ENCODE data around the gene AIMP1. TPM values are rescaled to one million over a fixed set of nuclear protein-coding genes. Genes with fewer than 3 reads are reported as not detected.

AIMP1 gene
- total and polyA plus RNA-seq, 2 of the 13 experiments (the other 11 are each of a cell fraction or from before 2014, with no cell fraction given): 28.6 to 82.9 TPM

DNA sequence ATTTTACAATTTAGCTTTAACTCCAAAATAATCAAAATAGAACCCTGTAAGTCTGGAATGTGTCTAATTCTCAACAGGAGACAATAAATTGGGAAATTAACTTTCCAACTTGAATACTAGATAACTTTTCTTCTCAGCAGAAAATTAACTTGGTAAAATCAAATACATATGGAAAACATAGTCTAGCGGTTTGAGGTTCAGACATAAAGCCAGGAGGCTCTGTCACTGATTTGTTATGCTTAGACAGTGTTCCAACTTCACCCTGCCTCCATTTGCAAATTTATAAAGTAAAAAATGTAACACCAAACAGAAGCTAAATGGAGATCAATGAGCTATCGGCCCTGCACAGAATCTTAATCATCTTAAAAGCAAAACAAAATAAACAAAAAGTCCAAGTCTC, 46.6 kb upstream of the AIMP1 start:
- ChIA-PET POLR2A (no interaction called here), CTCF (ENCODE audit: low intra/inter-chr PET ratio, low total read pairs) (no interaction called here)
- Histone ChIP-seq H4K20me1 (ENCODE audit: insufficient read depth, low read length) (no peaks in the 10 kb centered on the region), H3K27ac (ENCODE audit: extremely low read length, insufficient read depth, low read length) (peak overlapping the region; percentile 3), H3K79me2 (ENCODE audit: insufficient read depth, low read length) (peaks cover 68% of the 10 kb centered on the region), H3K9me3 (ENCODE audit: low read length) (no peaks in the 10 kb centered on the region), H3K4me2 (ENCODE audit: low read depth, low read length) (no peak overlapping the region), H3K27me3 (ENCODE audit: control insufficient read depth in 1 of 2, insufficient read depth in 2 of 2, low read length in 2 of 2) (no peaks in the 10 kb centered on the region), H2AFZ (ENCODE audit: low read length) (no peak overlapping the region), H3K4me1 (ENCODE audit: insufficient read depth, low read length) (peaks cover 59% of the 10 kb centered on the region), H3K36me3 (replicated peaks in 1 of 2; ENCODE audit: control insufficient read depth in 1 of 2, insufficient read depth in 2 of 2, low read length in 2 of 2) (peaks cover 0 to 8% of the 10 kb centered on the region in 2 experiments; a peak in 2 of 5 replicates), H3K4me3 (replicated peaks in 1 of 3; ENCODE audit: insufficient read depth in 1 of 3, low read depth in 2 of 3, low read length in 3 of 3) (no peak overlapping the region), H3K9ac (ENCODE audit: insufficient read depth, low read depth, low read length) (no peak overlapping the region)
- intact Hi-C loops (cut with micrococcal nuclease; ENCODE audit: unreplicated experiment) (loop anchor here (5.0 to 10.0 kb wide), 4 partner anchors 253 to 763 kb away; no protein-coding TSS in a partner anchor), in situ Hi-C loops (cut with HindIII; ENCODE audit: extremely low pct_ligation_motif_present, low pct_unique_long_range_greater_than_20kb) (loop anchor here (5.0 kb wide), 1 partner anchor 233 kb away; no protein-coding TSS in a partner anchor)
- no TSS peak for BruUV-seq (replicated peaks)
- FAIRE-seq: no peak
- no peak for TF ChIP-seq MYC (CRISPR knock-in tag; IDR thresholded peaks at IDR 0.05; ENCODE audit: borderline replicate concordance)
- TF ChIP-seq GABPA (IDR thresholded peaks at IDR 0.05; ENCODE audit: low read depth, low read length): no peak
- TF ChIP-seq GABPA (CRISPR knock-in tag; IDR thresholded peaks at IDR 0.05; ENCODE audit: low read depth): no peak
- TF ChIP-seq RXRB (CRISPR knock-in tag; IDR thresholded peaks at IDR 0.05; ENCODE audit: borderline replicate concordance): no peak
- no peak for TF ChIP-seq MZF1 (CRISPR knock-in tag; IDR thresholded peaks at IDR 0.05; ENCODE audit: borderline replicate concordance)
- TF ChIP-seq NKX3-1 (CRISPR knock-in tag; IDR thresholded peaks at IDR 0.05): no peak
- TF ChIP-seq FOXO1 (CRISPR knock-in tag; IDR thresholded peaks at IDR 0.05): no peak
- no peak for TF ChIP-seq TBP (CRISPR knock-in tag; IDR thresholded peaks at IDR 0.05)
- TF ChIP-seq ISX (CRISPR knock-in tag; conservative IDR thresholded peaks at IDR 0.05): no peak
- TF ChIP-seq ZFP90 (CRISPR knock-in tag; IDR thresholded peaks at IDR 0.05; ENCODE audit: borderline replicate concordance): no peak
- 94% methylated on average over 2 of the region's 2 CpGs for WGBS (ENCODE audit: low lambda C conversion rate)
- ATAC-seq: no peak
- DNase-seq (ENCODE audit: low spot score): no peak

DNA sequence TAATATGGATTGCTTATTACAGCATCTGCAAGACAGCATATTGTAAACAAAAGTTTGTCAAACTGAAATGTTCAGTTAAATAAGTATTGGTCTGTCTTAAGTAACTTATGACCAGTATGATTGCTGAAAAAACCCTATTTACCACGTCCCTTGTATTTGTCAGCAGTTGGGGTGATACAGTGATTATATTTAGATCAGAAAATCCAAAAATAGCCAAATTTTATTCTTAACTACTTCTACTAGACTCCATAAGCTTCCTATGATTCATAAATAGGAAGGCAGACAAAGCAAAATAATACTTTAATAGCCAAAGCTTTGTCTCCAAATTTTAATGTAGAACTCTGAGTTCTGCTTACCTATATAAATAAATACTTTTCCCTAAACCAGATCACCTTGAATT, 45.6 kb upstream of the AIMP1 start:
- peaks cover 60% of the 10 kb centered on the region for H3K79me2 ChIP-seq (ENCODE audit: insufficient read depth, low read length)
- FAIRE-seq: no peak
- ATAC-seq: no peak
- no peak overlapping the region for H3K27ac ChIP-seq (ENCODE audit: extremely low read length, insufficient read depth, low read length)
- CTCF ChIA-PET (ENCODE audit: low intra/inter-chr PET ratio, low total read pairs): no interaction called here
- no peak overlapping the region for H2AFZ ChIP-seq (ENCODE audit: low read length)
- in situ Hi-C loops (cut with HindIII; ENCODE audit: extremely low pct_ligation_motif_present, low pct_unique_long_range_greater_than_20kb): no loop called here
- TF ChIP-seq ZNF7 (CRISPR knock-in tag; IDR thresholded peaks at IDR 0.05) (no peak), KDM3A (CRISPR knock-in tag; IDR thresholded peaks at IDR 0.05; ENCODE audit: low read depth) (no peak), HOXA9 (CRISPR knock-in tag; IDR thresholded peaks at IDR 0.05; ENCODE audit: borderline replicate concordance) (no peak), DNMT1 (CRISPR knock-in tag; IDR thresholded peaks at IDR 0.05) (no peak)
- TF ChIP-seq, protein P1, sequence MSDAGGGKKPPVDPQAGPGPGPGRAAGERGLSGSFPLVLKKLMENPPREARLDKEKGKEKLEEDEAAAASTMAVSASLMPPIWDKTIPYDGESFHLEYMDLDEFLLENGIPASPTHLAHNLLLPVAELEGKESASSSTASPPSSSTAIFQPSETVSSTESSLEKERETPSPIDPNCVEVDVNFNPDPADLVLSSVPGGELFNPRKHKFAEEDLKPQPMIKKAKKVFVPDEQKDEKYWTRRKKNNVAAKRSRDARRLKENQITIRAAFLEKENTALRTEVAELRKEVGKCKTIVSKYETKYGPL (CRISPR knock-in tag; IDR thresholded peaks at IDR 0.05): no peak
- no peaks in the 10 kb centered on the region for H4K20me1 ChIP-seq (ENCODE audit: insufficient read depth, low read length)
- no peaks in the 10 kb centered on the region for H3K9me3 ChIP-seq (ENCODE audit: low read length)
- H3K4me1 ChIP-seq (ENCODE audit: insufficient read depth, low read length): peaks cover 49% of the 10 kb centered on the region
- no peak for DNase-seq (ENCODE audit: low spot score)
- no peaks in the 10 kb centered on the region for H3K27me3 ChIP-seq (ENCODE audit: control insufficient read depth in 1 of 2, insufficient read depth in 2 of 2, low read length in 2 of 2)
- no peak overlapping the region for H3K9ac ChIP-seq (ENCODE audit: insufficient read depth, low read depth, low read length)
- no TSS peak for BruUV-seq (replicated peaks)
- WGBS (ENCODE audit: low lambda C conversion rate): 100% methylated on average over 1 of the region's 1 CpG
- peaks cover 2 to 14% of the 10 kb centered on the region in 2 experiments; a peak in 3 of 5 replicates for H3K36me3 ChIP-seq (replicated peaks in 1 of 2; ENCODE audit: control insufficient read depth in 1 of 2, insufficient read depth in 2 of 2, low read length in 2 of 2)
- H3K4me2 ChIP-seq (ENCODE audit: low read depth, low read length): no peak overlapping the region
- no peak overlapping the region for H3K4me3 ChIP-seq (replicated peaks in 1 of 3; ENCODE audit: insufficient read depth in 1 of 3, low read depth in 2 of 3, low read length in 3 of 3)
- intact Hi-C loops (cut with micrococcal nuclease; ENCODE audit: unreplicated experiment): loop anchor here (5.0 kb wide), 1 partner anchor 762 kb away; no protein-coding TSS in a partner anchor
- POLR2A ChIA-PET: interaction anchor here (0.6 to 1.2 kb wide), 2 partner anchors 17 to 58 kb away, joined by 3 to 6 read pairs; no protein-coding TSS in a partner anchor

Data from HepG2 (cell line).